C4-2B (cell line): ENCODE data around the gene STAT5A.

Experiments used
- H3K27ac ChIP-seq: fragments of 450-650 bp; 2 replicates; pipeline ENCODE4 v1.5.1; 2017
- CTCF ChIP-seq: fragments of 450-650 bp; conservative IDR thresholded peaks from 2 replicates; pipeline ENCODE4 v1.5.1; 2017; ENCODE audit warnings: mild to moderate bottlenecking
- ZFX ChIP-seq: fragments of 450-650 bp; IDR thresholded peaks from 2 replicates; pipeline ENCODE4 v1.6.1; 2017

STAT5A gene

GRCh38 chr17:42338427-42338985 is 50.2 kb downstream of the STAT5A start:
- no peak overlapping the region for H3K27ac ChIP-seq
- TF ChIP-seq ZFX (no peak), CTCF (no peak)

DNA sequence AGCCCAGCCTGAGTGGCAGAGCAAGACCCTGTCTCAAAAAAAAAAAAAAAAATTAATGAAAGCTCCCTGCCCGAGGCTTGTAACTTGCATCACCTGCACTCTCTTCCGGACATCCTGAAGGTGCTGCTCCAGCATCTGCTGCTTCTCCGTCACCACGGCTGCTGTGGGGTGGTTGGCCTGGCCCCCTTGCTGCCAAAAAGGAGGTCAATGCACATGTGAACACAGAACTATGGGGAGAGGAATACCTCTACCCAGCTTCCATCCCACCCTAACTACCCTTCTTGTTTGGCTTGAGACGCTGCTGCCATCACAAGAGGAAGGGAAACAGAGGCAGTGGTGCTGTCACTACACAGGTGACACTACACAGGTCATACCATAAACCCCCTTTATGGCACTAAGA is 50.9 kb downstream of the STAT5A start:
- no peak overlapping the region for H3K27ac ChIP-seq
- TF ChIP-seq CTCF (no peak), ZFX (no peak)

DNA sequence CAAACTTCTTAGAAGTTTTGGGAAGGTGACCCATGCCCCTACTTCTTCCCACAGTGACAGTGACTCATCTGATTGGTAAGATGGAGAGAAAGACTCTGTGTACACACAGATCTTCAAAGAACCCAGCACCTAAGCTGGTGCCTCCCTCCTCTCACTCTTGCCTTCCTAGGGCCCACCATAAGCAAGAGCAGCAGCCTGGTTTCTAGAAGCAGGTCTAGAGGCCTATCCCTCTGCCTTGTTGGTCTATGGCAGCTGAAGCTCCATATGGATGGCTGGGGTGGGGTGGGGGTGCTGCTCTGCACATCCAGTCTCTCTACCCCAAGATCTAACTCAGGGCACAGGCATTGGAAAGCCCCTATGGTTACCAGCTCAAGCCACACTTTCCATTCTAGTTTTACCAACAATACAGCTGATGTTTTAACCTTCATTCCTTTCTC is 52.4 kb downstream of the STAT5A start:
- TF ChIP-seq ZFX: no peak
- H3K27ac ChIP-seq: no peak overlapping the region

- no peak overlapping the region for H3K27ac ChIP-seq
- TF ChIP-seq ZFX (no peak), CTCF (no peak)
These were observed 53.3 kb downstream of the STAT5A start for GRCh38 chr17:42341568-42341967.

- H3K27ac ChIP-seq: no peak overlapping the region
- TF ChIP-seq CTCF: no peak
- TF ChIP-seq ZFX: no peak
These were observed 54.1 kb downstream of the STAT5A start for GRCh38 chr17:42342242-42343008.

DNA sequence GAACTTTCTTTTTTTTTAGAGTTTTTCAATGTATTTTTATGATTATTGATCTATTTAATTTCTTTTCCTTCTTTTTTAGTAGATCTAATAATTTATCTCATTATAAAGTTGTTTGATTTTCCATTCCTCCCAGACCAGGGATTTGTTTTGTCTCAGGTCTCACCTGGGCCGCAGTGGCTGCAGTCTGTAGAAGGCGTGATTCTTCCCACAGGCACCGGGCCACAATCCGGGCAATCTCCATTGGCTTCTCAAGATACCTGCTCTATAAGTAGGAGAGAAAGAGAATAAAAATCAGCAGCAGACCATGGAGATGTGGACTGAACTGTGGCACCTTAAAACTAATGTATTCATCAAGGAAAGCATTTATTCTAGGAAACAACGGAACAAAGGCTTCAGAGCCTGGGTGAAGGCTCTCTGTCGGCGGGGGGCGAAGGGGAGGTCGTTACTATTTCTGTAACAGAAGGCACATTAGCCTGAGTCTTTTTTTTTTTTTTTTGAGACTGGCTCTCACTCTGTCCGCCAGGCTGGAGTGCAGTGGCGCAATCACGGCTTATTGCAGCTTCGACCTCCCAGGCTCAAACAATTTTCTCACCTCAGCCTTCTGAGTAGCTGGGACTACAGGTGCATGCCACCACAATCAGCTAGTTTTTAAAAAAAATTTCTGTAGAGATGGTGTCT is 57.2 kb downstream of the STAT5A start:
- no peak overlapping the region for H3K27ac ChIP-seq
- no peak for TF ChIP-seq CTCF
- no peak for TF ChIP-seq ZFX

- TF ChIP-seq ZFX: no peak
- no peak for TF ChIP-seq CTCF
- peak overlapping the region; percentile 69 for H3K27ac ChIP-seq
These were observed 58.2 kb downstream of the STAT5A start for GRCh38 chr17:42346481-42346880.
